Esophagus squamous epithelium (tissue), 5 donors: Measurements from ENCODE around the gene CIITA. TPM values are rescaled to one million over a fixed set of nuclear protein-coding genes. Genes with fewer than 3 reads are reported as not detected.

Experiments
- DNase-seq: peaks from one replicate; lab custom pipeline; 2025; lab: John Stamatoyannopoulos, UW
- H3K27ac ChIP-seq, 4 donors: fragments of 200-600 bp; sonication (generic); one replicate each; pipeline ENCODE4 v1.5.1; 2016 to 2019; ENCODE audit warnings: mild to moderate bottlenecking in 1 of 4
- H3K27me3 ChIP-seq, 4 donors: fragments of 200-600 bp; sonication (generic); 1 replicate in 3 of 4; 2 replicates in 1 of 4; pipeline versions ENCODE4 v1.5.1 to v1.6.0; 2017 to 2021; ENCODE audit warnings: antibody characterized with exemption in 1 of 4
- H3K36me3 ChIP-seq, 3 donors: fragments of 200-600 bp; sonication (generic); one replicate each; pipeline ENCODE4 v1.5.1; 2016 to 2019
- H3K4me1 ChIP-seq, 3 donors: fragments of 200-600 bp; sonication (generic); one replicate each; pipeline ENCODE4 v1.5.1; 2017 to 2019
- H3K4me3 ChIP-seq, 4 donors: fragments of 200-600 bp; sonication (generic); 1 replicate in 3 of 4; 2 replicates in 1 of 4; pipeline ENCODE4 v1.5.1; 2016 to 2019; ENCODE audit warnings: mild to moderate bottlenecking in 2 of 4, moderate library complexity in 1 of 4
- H3K9me3 ChIP-seq, 3 donors: fragments of 200-600 bp; sonication (generic); one replicate each; pipeline ENCODE4 v1.5.1; 2016 to 2019
- CTCF ChIP-seq, 6 experiments: fragments of 450-650 bp in 4 of 6; fragments of 200-600 bp in 2 of 6; sonication (generic) in 2 of 6; IDR thresholded peaks; one replicate each; pipeline ENCODE4 v1.5.1; 2016 to 2019; ENCODE audit warnings: antibody characterized with exemption in 6 of 6, mild to moderate bottlenecking in 4 of 6, moderate library complexity in 4 of 6
- POLR2A ChIP-seq, 4 donors: fragments of 450-650 bp; IDR thresholded peaks; one replicate each; pipeline ENCODE4 v1.6.1; 2017; ENCODE audit warnings: antibody characterized with exemption in 4 of 4, mild to moderate bottlenecking in 4 of 4, moderate library complexity in 3 of 4
- WGBS, 2 donors: methylation state at CpG; one replicate each; pipeline ENCODE4 v1.1.5; 2018; 5-methylcytosine and 5-hydroxymethylcytosine counted together
- intact Hi-C: fragments of 100-400 bp; cut with DNase I; formaldehyde crosslinking; loops from one replicate; pipeline ENCODE4 v1.15.0; 2022
- total RNA-seq, 4 donors: library from RNA; depleted of rRNA; stranded (reverse); fragments of >200 nt; gene quantifications; one replicate each; pipeline ENCODE4 v1.1.0, GENCODE V29; 2016
- donor health status: DM: yes; HTN: yes; CAD: no.

Gene CIITA
- total RNA-seq, 4 donors from 2014 or later = 3.2 to 12.6 (median 5.7) TPM

- no peak for DNase-seq
- no peak overlapping the region for H3K27ac ChIP-seq
- intact Hi-C loops = no loop called here
- 84 to 86% methylated on average over 8 to 10 of the region's 10 CpGs for WGBS, 2 donors
- H3K4me3 ChIP-seq = no peak overlapping the region
- TF ChIP-seq CTCF (IDR thresholded peaks at IDR 0.05) (no peak), POLR2A (IDR thresholded peaks at IDR 0.05) (no peak)
- H3K36me3 ChIP-seq = no peaks in the 10 kb centered on the region
- no peaks in the 10 kb centered on the region for H3K27me3 ChIP-seq
- H3K9me3 ChIP-seq = no peaks in the 10 kb centered on the region
- H3K4me1 ChIP-seq = peaks cover 19 to 29% (median 23%) of the 10 kb centered on the region in 3 donors
Observed at GRCh38 chr16:10831894-10832886, 44.8 kb upstream of the CIITA start.

GRCh38 chr16:10833271-10833670, 43.7 kb upstream of the CIITA start:
- no peaks in the 10 kb centered on the region for H3K9me3 ChIP-seq
- no peak overlapping the region for H3K4me3 ChIP-seq
- intact Hi-C loops = no loop called here
- TF ChIP-seq POLR2A (IDR thresholded peaks at IDR 0.05) (no peak), CTCF (IDR thresholded peaks at IDR 0.05) (no peak)
- 60 to 87% methylated on average over 5 of the region's 5 CpGs for WGBS, 2 donors
- peaks cover 11 to 18% (median 12%) of the 10 kb centered on the region in 3 donors for H3K4me1 ChIP-seq
- H3K36me3 ChIP-seq = no peaks in the 10 kb centered on the region
- H3K27me3 ChIP-seq = no peaks in the 10 kb centered on the region
- no peak overlapping the region for H3K27ac ChIP-seq
- DNase-seq = no peak

GRCh38 chr16:10834130-10834529, 42.9 kb upstream of the CIITA start:
- TF ChIP-seq POLR2A (IDR thresholded peaks at IDR 0.05) (no peak), CTCF (IDR thresholded peaks at IDR 0.05) (no peak)
- Histone ChIP-seq H3K27ac (no peak overlapping the region), H3K9me3 (no peaks in the 10 kb centered on the region), H3K36me3 (no peaks in the 10 kb centered on the region), H3K4me1 (peaks cover 3 to 10% (median 3%) of the 10 kb centered on the region in 3 donors), H3K27me3 (peaks cover 0 to 5% (median 0%) of the 10 kb centered on the region in 4 donors), H3K4me3 (no peak overlapping the region)
- intact Hi-C loops = no loop called here
- DNase-seq = no peak
- 79 to 85% methylated on average over 10 of the region's 10 CpGs for WGBS, 2 donors

- Histone ChIP-seq H3K4me1 (peaks cover 0 to 3% (median 0%) of the 10 kb centered on the region in 3 donors), H3K27me3 (peaks cover 0 to 5% (median 0%) of the 10 kb centered on the region in 4 donors), H3K27ac (no peak overlapping the region), H3K36me3 (no peaks in the 10 kb centered on the region), H3K9me3 (no peaks in the 10 kb centered on the region), H3K4me3 (no peak overlapping the region)
- DNase-seq = no peak
- WGBS, 2 donors = 100% methylated on average over 1 of the region's 1 CpG
- intact Hi-C loops = no loop called here
- no peak for TF ChIP-seq CTCF (IDR thresholded peaks at IDR 0.05)
Observed at GRCh38 chr16:10834766-10835165, 42.2 kb upstream of the CIITA start.

DNA sequence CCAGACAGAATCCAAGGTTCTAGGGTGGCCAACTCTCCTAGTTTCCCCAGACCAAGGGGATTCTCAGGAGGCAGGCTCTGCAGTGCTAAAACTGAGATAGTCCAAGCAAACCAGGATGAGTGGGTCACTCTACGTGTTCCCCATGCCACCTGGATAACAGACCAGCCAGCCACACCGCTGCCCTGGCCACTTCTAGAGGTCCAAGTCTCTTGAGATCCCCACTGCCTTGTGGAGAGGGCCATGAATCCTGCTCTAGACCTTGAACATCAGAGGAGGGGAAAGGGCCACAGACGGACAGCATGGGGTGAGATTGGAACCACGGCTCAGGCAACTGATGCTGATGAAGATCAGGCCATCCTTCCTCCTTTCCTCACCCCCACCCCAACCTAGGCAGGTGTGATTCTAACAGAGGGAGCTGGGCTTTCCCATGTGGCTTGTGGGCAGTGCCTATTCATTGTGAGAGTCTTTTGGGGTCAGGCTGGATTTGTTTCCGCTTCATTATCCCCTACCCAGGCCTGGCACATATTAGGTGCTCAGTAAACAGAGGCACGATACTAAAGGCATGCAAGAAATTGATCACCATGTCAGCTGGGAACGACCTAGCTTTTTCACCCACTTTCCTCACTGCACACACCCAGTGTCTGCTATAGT, 41.6 kb upstream of the CIITA start:
- H3K27ac ChIP-seq = no peak overlapping the region
- no peak for TF ChIP-seq POLR2A (IDR thresholded peaks at IDR 0.05)
- TF ChIP-seq CTCF (IDR thresholded peaks at IDR 0.05) = no peak
- no peaks in the 10 kb centered on the region for H3K36me3 ChIP-seq
- no peak for DNase-seq
- H3K27me3 ChIP-seq = peaks cover 0 to 9% (median 0%) of the 10 kb centered on the region in 4 donors
- H3K4me3 ChIP-seq = no peak overlapping the region
- intact Hi-C loops = no loop called here
- H3K9me3 ChIP-seq = no peaks in the 10 kb centered on the region
- no peaks in the 10 kb centered on the region for H3K4me1 ChIP-seq
- 74 to 76% methylated on average over 4 to 6 of the region's 7 CpGs for WGBS, 2 donors
